HG03460 (cell line): ENCODE data around the gene DCLK1.

ENCODE experiments used
- ATAC-seq: cut with Tn5 transposase; IDR thresholded peaks from one replicate; pipeline ENCODE4 v1.9.1; 2021; ENCODE audit not compliant: unreplicated experiment

Gene DCLK1

GRCh38 chr13:36131222-36131930 is at the start of gene DCLK1:
DCLK1 (minus strand) TSS chr13:36131382.
- no peak for ATAC-seq

GRCh38 chr13:36175621-36176020 is 44.4 kb upstream of the DCLK1 start:
- ATAC-seq: no peak

- no peak for ATAC-seq
Measured at GRCh38 chr13:36174923-36175322, 43.7 kb upstream of the DCLK1 start.

GRCh38 chr13:36173571-36174322 is 42.6 kb upstream of the DCLK1 start:
- ATAC-seq: no peak

GRCh38 chr13:36166046-36166445 is 34.9 kb upstream of the DCLK1 start:
- ATAC-seq: no peak

- no peak for ATAC-seq
Measured at GRCh38 chr13:36163809-36164308, 32.7 kb upstream of the DCLK1 start.

GRCh38 chr13:36163286-36163685 is 32.1 kb upstream of the DCLK1 start:
- ATAC-seq: no peak

- ATAC-seq: no peak
Measured at GRCh38 chr13:36160297-36160696, 29.1 kb upstream of the DCLK1 start.

- no peak for ATAC-seq
Measured at GRCh38 chr13:36158611-36159010, 27.4 kb upstream of the DCLK1 start.

- no peak for ATAC-seq
Measured at GRCh38 chr13:36157480-36157879, 26.3 kb upstream of the DCLK1 start.

GRCh38 chr13:36154567-36155291 is 23.5 kb upstream of the DCLK1 start:
- no peak for ATAC-seq

GRCh38 chr13:36151591-36151990 is 20.4 kb upstream of the DCLK1 start:
- no peak for ATAC-seq

- no peak for ATAC-seq
Measured at GRCh38 chr13:36148446-36148845, 17.3 kb upstream of the DCLK1 start.

- no peak for ATAC-seq
Measured at GRCh38 chr13:36147330-36147729, 16.1 kb upstream of the DCLK1 start.

- ATAC-seq: no peak
Measured at GRCh38 chr13:36146511-36147269, 15.5 kb upstream of the DCLK1 start.

- no peak for ATAC-seq
Measured at GRCh38 chr13:36143738-36144137, 12.6 kb upstream of the DCLK1 start.

- no peak for ATAC-seq
Measured at GRCh38 chr13:36142735-36143134, 11.6 kb upstream of the DCLK1 start.

GRCh38 chr13:36135876-36136275 is 4.7 kb upstream of the DCLK1 start:
- ATAC-seq: no peak

GRCh38 chr13:36134632-36135031 is 3.5 kb upstream of the DCLK1 start:
- no peak for ATAC-seq

- ATAC-seq: no peak
Measured at GRCh38 chr13:36133950-36134626, 2.9 kb upstream of the DCLK1 start.
